ENCODE measurements around the gene FAM3D. TPM values are rescaled to one million over a fixed set of nuclear protein-coding genes. Genes with fewer than 3 reads are reported as not detected.

The FAM3D gene
- total RNA-seq, 1 experiment from 2014 or later: not detected

GRCh38 chr3:58628823-58629562, 37.6 kb downstream of the FAM3D start:
- intact Hi-C loops (cut with micrococcal nuclease; ENCODE audit: unreplicated experiment): no loop called here
- peaks cover 16% of the 10 kb centered on the region for H3K4me1 ChIP-seq (ENCODE audit: insufficient read depth, low read length, poor library complexity, severe bottlenecking)
- H3K4me3 ChIP-seq (ENCODE audit: low read depth, low read length, poor library complexity, severe bottlenecking): no peak overlapping the region
- ChIA-PET POLR2A (ENCODE audit: low non-redundant PET) (no interaction called here), CTCF (no interaction called here)
- TF ChIP-seq CTCF (conservative IDR thresholded peaks at IDR 0.05; ENCODE audit: low read depth, low read length) (no peak), EZH2 (IDR thresholded peaks at IDR 0.05; ENCODE audit: borderline replicate concordance, low read depth, low read length, poor library complexity, severe bottlenecking) (no peak)
- BruUV-seq (replicated peaks): no TSS peak
- H3K9me3 ChIP-seq (ENCODE audit: low read depth, low read length, poor library complexity, severe bottlenecking): no peaks in the 10 kb centered on the region
- H3K27me3 ChIP-seq (replicated peaks; ENCODE audit: insufficient read depth, low read depth, low read length, poor library complexity): no peaks in the 10 kb centered on the region
- H3K36me3 ChIP-seq (ENCODE audit: insufficient read depth, low read length, poor library complexity, severe bottlenecking): no peaks in the 10 kb centered on the region
- peak; percentile 80 for DNase-seq (ENCODE audit: low spot score)
- H3K27ac ChIP-seq (ENCODE audit: low read depth, low read length, poor library complexity, severe bottlenecking): peak overlapping the region; percentile 70

- Histone ChIP-seq H3K27me3 (replicated peaks; ENCODE audit: insufficient read depth, low read depth, low read length, poor library complexity) (no peaks in the 10 kb centered on the region), H3K4me3 (ENCODE audit: low read depth, low read length, poor library complexity, severe bottlenecking) (no peak overlapping the region), H3K27ac (ENCODE audit: low read depth, low read length, poor library complexity, severe bottlenecking) (no peak overlapping the region), H3K4me1 (ENCODE audit: insufficient read depth, low read length, poor library complexity, severe bottlenecking) (peaks cover 16% of the 10 kb centered on the region), H3K9me3 (ENCODE audit: low read depth, low read length, poor library complexity, severe bottlenecking) (no peaks in the 10 kb centered on the region), H3K36me3 (ENCODE audit: insufficient read depth, low read length, poor library complexity, severe bottlenecking) (no peaks in the 10 kb centered on the region)
- ChIA-PET POLR2A (ENCODE audit: low non-redundant PET) (no interaction called here), CTCF (no interaction called here)
- intact Hi-C loops (cut with micrococcal nuclease; ENCODE audit: unreplicated experiment): no loop called here
- BruUV-seq (replicated peaks): no TSS peak
- no peak for DNase-seq (ENCODE audit: low spot score)
- TF ChIP-seq CTCF (conservative IDR thresholded peaks at IDR 0.05; ENCODE audit: low read depth, low read length): no peak
- no peak for TF ChIP-seq EZH2 (IDR thresholded peaks at IDR 0.05; ENCODE audit: borderline replicate concordance, low read depth, low read length, poor library complexity, severe bottlenecking)
These were observed 38.6 kb downstream of the FAM3D start for GRCh38 chr3:58627941-58628340.

- ChIA-PET CTCF (no interaction called here), POLR2A (ENCODE audit: low non-redundant PET) (no interaction called here)
- Histone ChIP-seq H3K36me3 (ENCODE audit: insufficient read depth, low read length, poor library complexity, severe bottlenecking) (no peaks in the 10 kb centered on the region), H3K27me3 (replicated peaks; ENCODE audit: insufficient read depth, low read depth, low read length, poor library complexity) (no peaks in the 10 kb centered on the region), H3K4me1 (ENCODE audit: insufficient read depth, low read length, poor library complexity, severe bottlenecking) (peaks cover 16% of the 10 kb centered on the region), H3K9me3 (ENCODE audit: low read depth, low read length, poor library complexity, severe bottlenecking) (no peaks in the 10 kb centered on the region), H3K4me3 (ENCODE audit: low read depth, low read length, poor library complexity, severe bottlenecking) (no peak overlapping the region), H3K27ac (ENCODE audit: low read depth, low read length, poor library complexity, severe bottlenecking) (no peak overlapping the region)
- DNase-seq (ENCODE audit: low spot score): no peak
- no TSS peak for BruUV-seq (replicated peaks)
- intact Hi-C loops (cut with micrococcal nuclease; ENCODE audit: unreplicated experiment): no loop called here
- TF ChIP-seq CTCF (conservative IDR thresholded peaks at IDR 0.05; ENCODE audit: low read depth, low read length): no peak
- no peak for TF ChIP-seq EZH2 (IDR thresholded peaks at IDR 0.05; ENCODE audit: borderline replicate concordance, low read depth, low read length, poor library complexity, severe bottlenecking)
These were observed 39.0 kb downstream of the FAM3D start for GRCh38 chr3:58627570-58627885.
